Endothelial cell of umbilical vein (primary cell): Measurements from ENCODE around the gene TICAM1. TPM values are rescaled to one million over a fixed set of nuclear protein-coding genes. Genes with fewer than 3 reads are reported as not detected.

ENCODE experiments used
- BruUV-seq: library from RNA; stranded (reverse); fragments of 400-500 nt; replicated peaks from 2 replicates; lab custom pipeline; 2021; lab: Mats Ljungman, UMichigan
- CTCF ChIA-PET: fragments of 300-600, 350-600 bp; sonication (Branson Sonifier 250); formaldehyde crosslinking; loops from one replicate; lab custom pipeline; 2021; ENCODE audit warnings: antibody characterized with exemption, inconsistent platforms; lab: Charles Lee
- POLR2A ChIA-PET: fragments of 300-600, 350-600 bp; sonication (Branson Sonifier 250); formaldehyde crosslinking; loops from one replicate; lab custom pipeline; 2021; ENCODE audit warnings: antibody characterized with exemption, inconsistent platforms; lab: Charles Lee
- DNase-seq: peaks from one replicate; pipeline ENCODE4 v3.0.0-alpha.2; 2011; ENCODE audit warnings: low read depth, low spot score
- FAIRE-seq: peaks from 2 replicates; lab custom pipeline; 2011; peaks lifted over from hg19 to GRCh38; lab: Jason Lieb, UNC
- H2AFZ ChIP-seq: 2 replicates; pipeline ENCODE4 v1.6.0; 2012; ENCODE audit warnings: low read depth, low read length, control low read depth, inconsistent platforms
- H3K27ac ChIP-seq: 2 replicates; pipeline ENCODE4 v1.5.1; 2011; ENCODE audit warnings: low read depth, mild to moderate bottlenecking, control low read depth, low read length, moderate library complexity; ENCODE audit not compliant: insufficient read depth
- H3K27me3 ChIP-seq, 2 experiments: 2 replicates each; pipeline versions ENCODE4 v1.6.0 to v1.6.1; 2011; ENCODE audit warnings: low read length in 2 of 2, mixed read lengths in 1 of 2; ENCODE audit not compliant: control insufficient read depth in 2 of 2, insufficient read depth in 2 of 2
- H3K36me3 ChIP-seq, 2 experiments: 2 replicates in 1 of 2; 3 replicates in 1 of 2; pipeline ENCODE4 v1.5.1; 2011; ENCODE audit warnings: low read length in 2 of 2, mild to moderate bottlenecking in 1 of 2, moderate library complexity in 1 of 2; ENCODE audit not compliant: control insufficient read depth in 2 of 2, insufficient read depth in 2 of 2; ENCODE audit errors: extremely low read depth in 1 of 2
- H3K4me1 ChIP-seq: 3 replicates; pipeline ENCODE4 v1.5.1; 2011; ENCODE audit warnings: mild to moderate bottlenecking, low read length; ENCODE audit not compliant: control insufficient read depth, insufficient read depth; ENCODE audit errors: extremely low read depth
- H3K4me2 ChIP-seq: 2 replicates; pipeline ENCODE4 v1.6.1; 2011; ENCODE audit warnings: low read length, control low read depth, mixed read lengths; ENCODE audit not compliant: insufficient read depth
- H3K4me3 ChIP-seq, 3 experiments: fragments of 200-600 bp in 1 of 3; sonication (generic), shearing (Covaris generic) in 1 of 3; replicated peaks in 1 of 3; 2 replicates each; pipeline ENCODE4 v1.5.1; 2011 to 2016; ENCODE audit warnings: control low read depth in 3 of 3, low read length in 3 of 3, mild to moderate bottlenecking in 2 of 3, inconsistent platforms in 1 of 3, low read depth in 1 of 3, moderate library complexity in 1 of 3; ENCODE audit not compliant: insufficient read depth in 1 of 3
- H3K79me2 ChIP-seq: 2 replicates; pipeline ENCODE4 v1.6.0; 2012; ENCODE audit warnings: low read length, inconsistent platforms; ENCODE audit not compliant: control insufficient read depth, insufficient read depth
- H3K9ac ChIP-seq: replicated peaks from 2 replicates; pipeline ENCODE3; 2011; ENCODE audit warnings: low read length, control low read depth; ENCODE audit not compliant: insufficient read depth; ENCODE audit errors: extremely low read depth
- H3K9me1 ChIP-seq: replicated peaks from 3 replicates; pipeline ENCODE4 v1.6.0; 2011; ENCODE audit warnings: mild to moderate bottlenecking, low read length; ENCODE audit not compliant: control insufficient read depth, insufficient read depth; ENCODE audit errors: extremely low read depth
- H3K9me3 ChIP-seq: replicated peaks from 2 replicates; pipeline ENCODE4 v1.5.1; 2012; ENCODE audit warnings: low read length, inconsistent platforms; ENCODE audit not compliant: control insufficient read depth, insufficient read depth
- H4K20me1 ChIP-seq: replicated peaks from 2 replicates; pipeline ENCODE3; 2011; ENCODE audit warnings: mild to moderate bottlenecking, low read length; ENCODE audit not compliant: control insufficient read depth, insufficient read depth; ENCODE audit errors: extremely low read depth
- EZH2 ChIP-seq: IDR thresholded peaks from 2 replicates; pipeline ENCODE4 v1.6.1; 2012; ENCODE audit warnings: borderline replicate concordance, low read depth, mild to moderate bottlenecking, moderate library complexity, low read length, inconsistent platforms; ENCODE audit not compliant: severe bottlenecking
- FOS ChIP-seq: IDR thresholded peaks from 2 replicates; pipeline ENCODE4 v1.6.1; 2011; ENCODE audit warnings: mild to moderate bottlenecking, low read length, moderate library complexity, borderline replicate concordance; ENCODE audit not compliant: insufficient read depth
- GATA2 ChIP-seq: IDR thresholded peaks from 2 replicates; pipeline ENCODE4 v1.7.0; 2011; ENCODE audit warnings: low read depth, mild to moderate bottlenecking, moderate library complexity, mixed read lengths, low read length; ENCODE audit not compliant: insufficient read length, insufficient read depth
- JUN ChIP-seq: IDR thresholded peaks from 2 replicates; pipeline ENCODE4 v1.6.1; 2011; ENCODE audit warnings: borderline replicate concordance, low read depth; ENCODE audit not compliant: insufficient read length, insufficient read depth
- MYC ChIP-seq: IDR thresholded peaks from one replicate; pipeline ENCODE4 v1.6.1; 2011; ENCODE audit warnings: mild to moderate bottlenecking, low read depth, low read length
- POLR2A ChIP-seq: IDR thresholded peaks from 2 replicates; pipeline ENCODE4 v1.6.1; 2012; ENCODE audit warnings: low read depth, mild to moderate bottlenecking, control low read depth, low read length
- POLR2AphosphoS5 ChIP-seq: IDR thresholded peaks from 2 replicates; pipeline ENCODE4 v1.6.1; 2012; ENCODE audit warnings: low read depth, mild to moderate bottlenecking, control low read depth, low read length, moderate library complexity; ENCODE audit not compliant: insufficient read depth
- dilution Hi-C: fragments of 300-500 bp; cut with MboI; formaldehyde crosslinking; loops from one replicate; pipeline ENCODE4 v1.15.0; 2019; ENCODE audit warnings: low sequenced_read_pairs; ENCODE audit not compliant: extremely low pct_ligation_motif_present
- intact Hi-C: fragments of 100-400 bp; cut with micrococcal nuclease; formaldehyde crosslinking; loops from one replicate; pipeline ENCODE4 v1.10.0; 2022
- polyA plus RNA-seq, 4 experiments: library from polyadenylated mRNA; depleted of rRNA in 3 of 4; stranded (reverse) in 3 of 4; unstranded in 1 of 4; fragments of >200 nt; gene quantifications; 2 replicates each; pipeline versions ENCODE4 v1.2.1 to v1.2.3, GENCODE V29; 2011 to 2012; ENCODE audit warnings: missing spikeins in 1 of 4
- total RNA-seq: library from RNA; stranded (reverse); gene quantifications from 2 replicates; pipeline ENCODE4 v1.2.3, GENCODE V29; 2021
- TF ChIP-seq, protein P1 (sequence below): IDR thresholded peaks from 2 replicates; pipeline ENCODE4 v1.6.1; 2011; ENCODE audit not compliant: insufficient read depth, insufficient read length
- TF ChIP-seq, protein P2 (sequence below), 2 donors: IDR thresholded peaks; 1 replicate in 1 of 2; 2 replicates in 1 of 2; pipeline ENCODE4 v1.5.1; 2011; ENCODE audit warnings: low read length in 2 of 2, mild to moderate bottlenecking in 2 of 2, moderate library complexity in 2 of 2, control low read depth in 1 of 2, inconsistent platforms in 1 of 2, low read depth in 1 of 2; ENCODE audit not compliant: insufficient read depth in 1 of 2; ENCODE audit errors: extremely low read depth in 1 of 2

The TICAM1 gene
- total and polyA plus RNA-seq, 2 donors (not counting 3 experiments of a cell fraction or from before 2014, with no cell fraction given): 4.8 to 17.6 TPM

DNA sequence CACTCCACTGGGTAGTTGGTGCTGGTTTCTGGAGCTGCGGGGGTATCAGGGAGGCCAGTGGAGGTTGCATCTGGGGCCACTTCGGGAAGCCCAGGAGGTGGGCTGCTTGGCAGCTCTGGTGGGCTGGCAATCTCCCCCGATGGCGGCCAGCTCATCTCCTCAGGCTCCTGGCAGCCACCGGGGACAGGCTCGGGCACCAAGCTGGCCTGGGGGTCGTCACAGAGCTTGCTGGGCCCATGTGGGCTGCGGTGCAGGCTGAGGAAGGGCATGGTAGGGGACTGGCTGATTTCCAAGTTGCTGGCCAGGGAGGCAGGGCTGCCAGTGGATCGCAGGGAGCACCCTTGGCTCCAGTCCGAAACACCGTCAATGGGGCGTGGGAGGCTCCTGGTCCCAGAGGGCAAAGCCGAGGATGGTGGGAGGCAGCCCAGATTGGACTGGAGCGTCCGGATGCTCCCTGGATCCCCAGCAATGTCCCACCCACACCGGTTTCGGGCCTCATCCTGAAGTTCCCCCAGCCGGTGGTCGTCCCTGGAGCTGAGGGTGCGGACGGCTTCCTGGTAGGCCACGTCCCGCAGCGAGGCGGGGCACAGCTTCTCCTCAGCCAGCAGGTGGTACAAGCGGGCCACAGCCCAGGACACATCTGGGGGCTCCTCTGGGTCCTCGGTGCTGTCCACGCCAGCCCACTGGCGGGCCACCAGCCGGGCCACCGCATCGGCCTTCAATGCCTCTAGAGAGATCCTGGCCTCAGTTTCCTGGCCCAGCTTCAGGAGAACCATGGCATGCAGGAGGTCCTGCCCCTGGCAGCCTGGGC is 13.8 kb downstream of the TICAM1 start:
- Histone ChIP-seq H3K9ac (no peak overlapping the region), H3K27me3 (no peaks in the 10 kb centered on the region), H3K4me1 (peaks cover 5% of the 10 kb centered on the region), H3K9me3 (no peaks in the 10 kb centered on the region), H3K4me3 (no peak overlapping the region), H2AFZ (no peak overlapping the region), H3K9me1 (no peaks in the 10 kb centered on the region), H3K36me3 (peaks cover 0 to 13% of the 10 kb centered on the region in 2 experiments), H3K4me2 (no peak overlapping the region), H3K27ac (no peak overlapping the region), H3K79me2 (peaks cover 1% of the 10 kb centered on the region), H4K20me1 (no peaks in the 10 kb centered on the region)
- intact Hi-C loops (no loop called here), dilution Hi-C loops (no loop called here)
- FAIRE-seq (no peak), DNase-seq (no peak)
- BruUV-seq: TSS peak; percentile 10
- ChIA-PET POLR2A (no interaction called here), CTCF (interaction anchor here (1.0 to 3.6 kb wide), 5 partner anchors 13 to 34 kb away, joined by 3 to 20 read pairs (median 4); partner anchors contain the start of gene TICAM1)
- TF ChIP-seq MYC: no peak
- TF ChIP-seq FOS: no peak
- TF ChIP-seq, protein P1, sequence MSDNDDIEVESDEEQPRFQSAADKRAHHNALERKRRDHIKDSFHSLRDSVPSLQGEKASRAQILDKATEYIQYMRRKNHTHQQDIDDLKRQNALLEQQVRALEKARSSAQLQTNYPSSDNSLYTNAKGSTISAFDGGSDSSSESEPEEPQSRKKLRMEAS: no peak
- no peak for TF ChIP-seq GATA2

DNA sequence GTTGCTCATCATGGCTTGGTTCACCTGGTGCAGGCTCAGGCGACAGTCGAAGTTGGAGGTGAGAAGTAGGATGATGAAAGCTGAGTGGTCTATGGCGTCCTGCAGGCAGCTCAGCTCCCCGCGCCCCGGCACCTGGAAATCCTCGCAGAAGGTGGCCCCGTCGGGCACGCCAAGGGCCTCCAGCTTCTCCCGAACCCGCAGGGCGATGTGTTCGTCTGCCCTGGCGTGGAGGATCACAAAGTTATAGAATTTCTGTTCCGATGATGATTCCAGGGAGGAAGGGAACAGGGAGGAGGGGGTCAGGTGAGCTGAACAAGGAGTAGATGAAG is 14.6 kb downstream of the TICAM1 start:
- H3K27me3 ChIP-seq: no peaks in the 10 kb centered on the region
- no peak for FAIRE-seq
- H3K79me2 ChIP-seq: no peaks in the 10 kb centered on the region
- no peak overlapping the region for H3K9ac ChIP-seq
- H3K4me3 ChIP-seq: no peak overlapping the region
- H3K9me1 ChIP-seq: no peaks in the 10 kb centered on the region
- peaks cover 5% of the 10 kb centered on the region for H3K4me1 ChIP-seq
- H2AFZ ChIP-seq: no peak overlapping the region
- no peak for DNase-seq
- H4K20me1 ChIP-seq: no peaks in the 10 kb centered on the region
- no TSS peak for BruUV-seq
- dilution Hi-C loops: no loop called here
- intact Hi-C loops: no loop called here
- peaks cover 0 to 13% of the 10 kb centered on the region in 2 experiments for H3K36me3 ChIP-seq
- no peak overlapping the region for H3K4me2 ChIP-seq
- no peaks in the 10 kb centered on the region for H3K9me3 ChIP-seq
- ChIA-PET CTCF (interaction anchor here (1.5 to 3.6 kb wide), 3 partner anchors 13 to 34 kb away, joined by 3 to 20 read pairs (median 20); partner anchors contain the start of gene TICAM1), POLR2A (no interaction called here)
- TF ChIP-seq POLR2AphosphoS5 (no peak), FOS (no peak), POLR2A (no peak), MYC (no peak), EZH2 (no peak), JUN (no peak), GATA2 (no peak)
- TF ChIP-seq, protein P1: no peak
- TF ChIP-seq, protein P2, sequence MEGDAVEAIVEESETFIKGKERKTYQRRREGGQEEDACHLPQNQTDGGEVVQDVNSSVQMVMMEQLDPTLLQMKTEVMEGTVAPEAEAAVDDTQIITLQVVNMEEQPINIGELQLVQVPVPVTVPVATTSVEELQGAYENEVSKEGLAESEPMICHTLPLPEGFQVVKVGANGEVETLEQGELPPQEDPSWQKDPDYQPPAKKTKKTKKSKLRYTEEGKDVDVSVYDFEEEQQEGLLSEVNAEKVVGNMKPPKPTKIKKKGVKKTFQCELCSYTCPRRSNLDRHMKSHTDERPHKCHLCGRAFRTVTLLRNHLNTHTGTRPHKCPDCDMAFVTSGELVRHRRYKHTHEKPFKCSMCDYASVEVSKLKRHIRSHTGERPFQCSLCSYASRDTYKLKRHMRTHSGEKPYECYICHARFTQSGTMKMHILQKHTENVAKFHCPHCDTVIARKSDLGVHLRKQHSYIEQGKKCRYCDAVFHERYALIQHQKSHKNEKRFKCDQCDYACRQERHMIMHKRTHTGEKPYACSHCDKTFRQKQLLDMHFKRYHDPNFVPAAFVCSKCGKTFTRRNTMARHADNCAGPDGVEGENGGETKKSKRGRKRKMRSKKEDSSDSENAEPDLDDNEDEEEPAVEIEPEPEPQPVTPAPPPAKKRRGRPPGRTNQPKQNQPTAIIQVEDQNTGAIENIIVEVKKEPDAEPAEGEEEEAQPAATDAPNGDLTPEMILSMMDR (IDR thresholded peaks at IDR 0.05; ENCODE audit: extremely low read depth in 1 of 2, insufficient read depth in 1 of 2, low read depth in 1 of 2, low read length in 2 of 2): no peak
- no peak overlapping the region for H3K27ac ChIP-seq
